NCI-H2196 (cell line): ENCODE measurements around the gene LETMD1.
"Not testable (repeated sequence)": the region's sequence is repeated elsewhere in the genome, so short reads cannot be mapped to it uniquely, and the experiment has no call there.

Source experiments
- DNase-seq: peaks from one replicate; lab custom pipeline; 2025; ENCODE audit not compliant: unreplicated experiment; lab: John Stamatoyannopoulos, UW

LETMD1 gene, protein sequence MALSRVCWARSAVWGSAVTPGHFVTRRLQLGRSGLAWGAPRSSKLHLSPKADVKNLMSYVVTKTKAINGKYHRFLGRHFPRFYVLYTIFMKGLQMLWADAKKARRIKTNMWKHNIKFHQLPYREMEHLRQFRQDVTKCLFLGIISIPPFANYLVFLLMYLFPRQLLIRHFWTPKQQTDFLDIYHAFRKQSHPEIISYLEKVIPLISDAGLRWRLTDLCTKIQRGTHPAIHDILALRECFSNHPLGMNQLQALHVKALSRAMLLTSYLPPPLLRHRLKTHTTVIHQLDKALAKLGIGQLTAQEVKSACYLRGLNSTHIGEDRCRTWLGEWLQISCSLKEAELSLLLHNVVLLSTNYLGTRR

GRCh38 chr12:51047655-51048540 lies at the start of gene LETMD1:
Gene LETMD1, plus strand, starts transcription at chr12:51048327. Its CDS starts 30 bp downstream, at chr12:51048357.
- DNase-seq = peak; percentile 96

DNA sequence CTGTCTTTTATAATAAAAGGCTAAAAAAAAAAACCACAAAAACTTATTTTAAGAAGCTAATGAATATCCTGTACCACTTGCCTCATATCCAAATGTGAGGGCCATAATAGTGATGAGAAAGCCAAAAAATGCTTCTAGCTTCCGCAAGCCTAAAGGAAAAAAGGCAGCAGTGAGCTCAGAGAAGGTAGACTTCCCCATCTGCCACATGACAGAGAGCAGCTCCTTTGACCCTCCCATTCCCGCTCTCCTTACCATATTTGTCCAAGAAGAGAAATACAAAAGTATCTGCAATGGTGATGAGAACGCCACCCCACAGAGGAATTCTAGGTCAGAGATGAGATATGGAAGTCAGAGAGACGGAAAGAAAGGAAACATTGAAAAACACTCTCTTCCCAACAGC lies 49.0 kb upstream of the LETMD1 start:
- no peak for DNase-seq

- no peak for DNase-seq
Observed at GRCh38 chr12:51000245-51000644, 47.9 kb upstream of the LETMD1 start.

DNA sequence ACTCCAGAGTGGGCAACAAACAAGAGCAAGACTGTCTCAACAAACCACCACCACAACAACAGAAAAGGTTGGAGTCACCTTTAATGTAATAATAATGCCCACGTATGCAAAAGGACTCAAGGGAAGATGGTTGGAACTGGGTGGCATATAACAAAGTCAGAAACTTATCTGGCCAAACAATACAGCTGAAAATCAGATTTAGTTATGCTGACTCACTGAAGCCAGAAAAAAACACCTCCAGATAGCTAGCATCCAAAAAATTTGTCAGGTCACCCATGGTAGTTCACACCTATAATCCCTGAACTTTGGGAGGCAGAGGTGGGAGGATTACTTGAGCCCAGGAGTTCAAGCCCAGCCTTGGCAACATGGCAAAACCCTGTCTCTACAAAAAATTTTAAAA lies 46.3 kb upstream of the LETMD1 start:
- no peak for DNase-seq

- DNase-seq = no peak
Observed at GRCh38 chr12:51004504-51004903, 43.6 kb upstream of the LETMD1 start.

DNA sequence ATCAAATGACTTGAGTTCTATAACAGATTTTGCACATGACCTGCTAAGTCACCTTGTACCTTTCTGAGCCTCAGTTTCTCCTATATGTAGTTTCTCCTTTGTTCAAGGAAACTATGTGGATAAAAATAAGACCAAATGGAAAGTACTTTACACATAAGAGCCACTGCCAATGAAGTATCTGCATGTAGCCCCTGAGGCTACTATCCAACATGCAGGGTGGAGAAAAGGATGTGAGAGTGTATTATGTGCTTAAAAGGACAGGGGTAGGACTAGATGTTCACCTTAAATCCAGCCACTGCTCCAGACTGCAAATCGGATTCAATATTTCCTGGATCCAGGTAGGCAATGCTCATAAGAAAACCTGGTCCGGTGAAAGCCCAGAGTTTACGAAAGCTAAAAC lies 43.1 kb upstream of the LETMD1 start:
- DNase-seq = no peak

- DNase-seq = peak; percentile 31
Observed at GRCh38 chr12:51005671-51006070, 42.5 kb upstream of the LETMD1 start.

GRCh38 chr12:51008329-51009055 lies 39.6 kb upstream of the LETMD1 start:
- no peak for DNase-seq

DNA sequence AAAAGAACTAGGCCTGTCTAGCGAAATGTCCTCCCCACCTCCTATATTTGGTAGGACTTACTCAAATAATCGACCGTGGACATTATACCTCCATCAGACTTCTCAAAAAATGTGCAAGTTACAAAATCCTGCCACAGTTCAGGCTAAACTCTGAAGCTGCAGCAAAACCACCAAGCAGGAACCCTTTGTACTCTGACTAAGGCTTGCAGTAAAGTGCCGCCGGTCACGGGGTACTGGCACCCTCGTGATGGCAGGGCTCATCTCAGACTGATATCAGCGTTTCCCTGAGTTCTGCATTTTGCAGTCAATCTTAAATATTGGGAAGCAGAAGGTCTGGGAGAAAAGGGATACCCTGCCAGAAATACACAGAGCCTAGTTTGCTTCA lies 39.1 kb upstream of the LETMD1 start:
- DNase-seq = no peak

GRCh38 chr12:51011955-51012354 lies 36.2 kb upstream of the LETMD1 start:
- DNase-seq = no peak

DNA sequence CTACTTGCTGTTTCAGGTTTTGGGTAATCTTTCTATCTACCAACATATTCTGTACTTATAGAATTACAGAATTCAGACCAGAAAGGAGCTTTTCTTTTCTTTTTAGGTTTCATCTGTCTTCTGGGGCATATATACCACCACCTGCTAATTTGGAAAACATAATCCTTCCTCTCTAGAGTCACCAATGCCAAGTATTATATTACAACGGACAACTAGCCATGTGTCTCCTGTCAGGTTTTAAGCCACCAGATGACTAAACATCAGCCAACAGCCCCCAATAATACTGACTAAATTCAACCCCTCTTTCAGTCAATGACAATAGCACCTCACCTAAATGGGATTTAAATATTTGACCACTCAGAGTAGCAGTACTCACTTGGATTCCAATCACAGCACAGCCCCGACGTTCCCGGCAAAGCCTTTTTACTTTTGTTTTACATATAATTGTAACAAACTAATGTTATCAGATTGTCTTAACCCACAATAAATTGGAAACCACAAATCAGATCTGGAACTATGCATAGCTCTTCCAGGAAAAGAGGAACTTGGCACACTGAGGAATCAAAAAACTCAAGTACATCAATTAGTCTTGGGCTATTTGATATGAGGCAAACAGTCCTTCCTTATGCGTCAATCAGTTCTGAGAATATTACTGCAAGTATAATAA lies 35.4 kb upstream of the LETMD1 start:
- DNase-seq = peak; percentile 26

DNA sequence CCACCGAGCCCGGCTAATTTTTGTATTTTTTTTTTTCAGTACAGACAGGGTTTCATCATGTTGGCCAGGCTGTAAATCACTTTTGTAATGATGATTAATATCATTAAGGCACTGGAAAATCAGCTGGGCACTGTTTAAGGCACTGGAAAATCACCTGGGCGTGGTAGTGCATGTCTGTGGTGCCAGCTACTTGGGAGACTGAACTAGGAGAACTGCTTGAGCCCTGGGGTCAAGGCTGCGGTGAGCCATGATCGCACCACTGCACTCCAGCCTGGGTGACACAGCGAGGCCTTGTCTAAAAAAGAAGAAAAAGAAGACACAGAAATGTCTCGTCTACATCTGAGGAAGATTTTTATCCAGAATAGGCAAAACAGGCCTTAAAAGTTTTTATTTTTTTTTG lies 34.7 kb upstream of the LETMD1 start:
- DNase-seq = no peak

DNA sequence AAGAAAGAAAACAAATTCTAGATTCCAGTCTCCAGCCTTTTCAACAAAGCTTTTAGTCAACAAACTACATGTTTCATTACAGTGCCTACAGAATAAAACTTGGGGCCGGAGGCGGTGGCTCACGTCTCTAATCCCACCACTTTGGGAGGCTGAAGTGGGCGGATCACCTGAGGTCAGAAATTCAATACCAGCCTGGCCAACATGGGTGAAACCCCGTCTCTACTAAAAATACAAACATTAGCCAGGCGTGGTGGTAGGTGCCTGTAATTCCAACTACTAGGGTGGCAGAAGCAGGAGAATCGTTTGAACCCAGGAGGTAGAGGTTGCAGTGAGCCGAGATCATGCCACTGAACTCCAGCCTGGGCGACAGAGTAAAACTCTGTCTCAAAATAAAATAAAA lies 33.7 kb upstream of the LETMD1 start:
- DNase-seq = not testable (repeated sequence)

GRCh38 chr12:51017452-51017851 lies 30.7 kb upstream of the LETMD1 start:
- DNase-seq = no peak

DNA sequence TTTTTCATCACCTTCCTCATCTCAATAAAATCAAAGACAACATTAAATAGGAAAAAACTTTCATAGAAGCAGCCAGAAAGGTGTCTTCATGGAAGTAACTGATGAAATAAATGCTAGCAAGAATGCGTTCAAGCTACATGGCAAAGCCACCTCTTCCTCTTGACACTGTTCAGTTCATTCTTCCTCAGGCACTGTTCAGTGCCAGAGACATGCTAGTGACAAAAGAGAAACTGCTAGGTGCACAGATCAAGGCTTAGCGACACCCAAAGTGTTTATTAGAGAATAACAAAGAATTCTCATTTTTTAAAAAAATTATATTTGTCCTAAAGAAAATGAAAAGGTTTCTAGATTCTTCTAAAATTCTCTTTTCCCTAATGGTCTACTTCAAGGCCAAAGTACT lies 29.2 kb upstream of the LETMD1 start:
- DNase-seq = no peak

DNA sequence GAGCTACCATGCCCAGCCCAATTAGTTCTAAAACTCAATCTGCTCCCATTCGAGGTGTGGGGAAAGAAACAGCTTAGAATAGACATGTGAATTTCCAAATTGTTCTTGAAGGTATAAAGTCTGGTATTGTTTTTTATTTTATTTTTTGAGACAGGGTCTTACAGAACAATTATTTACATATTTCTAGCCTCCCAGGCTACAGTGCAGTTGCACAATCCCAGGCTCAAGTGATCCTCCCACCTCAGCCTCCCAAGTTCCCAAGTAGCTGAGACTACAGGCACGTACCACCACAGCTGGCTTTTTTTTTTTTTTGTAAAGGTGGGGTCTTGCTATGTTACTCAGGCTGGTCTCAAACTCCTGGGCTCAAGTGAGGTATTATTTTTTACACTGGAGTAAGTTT lies 28.2 kb upstream of the LETMD1 start:
- no peak for DNase-seq

- no peak for DNase-seq
Observed at GRCh38 chr12:51020448-51021182, 27.5 kb upstream of the LETMD1 start.

DNA sequence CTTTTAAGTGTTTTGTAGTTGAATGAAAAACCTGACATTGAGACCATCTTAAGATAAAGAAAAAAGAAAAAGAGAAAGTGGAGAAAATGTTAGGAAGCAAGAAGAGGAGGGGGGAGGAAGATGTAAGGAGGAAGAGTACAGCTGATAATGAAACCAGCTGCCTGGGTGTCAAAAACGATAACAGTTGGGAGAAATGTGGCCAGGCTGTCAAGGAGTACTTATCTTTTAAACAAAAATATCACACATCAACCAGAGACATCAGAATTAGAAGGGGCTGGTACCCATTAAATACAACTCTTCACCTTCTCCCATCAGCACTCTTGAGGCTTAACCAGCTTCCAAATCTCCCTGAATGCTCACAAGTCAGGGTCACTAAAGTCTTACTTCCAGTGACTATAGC lies 26.4 kb upstream of the LETMD1 start:
- DNase-seq = no peak

DNA sequence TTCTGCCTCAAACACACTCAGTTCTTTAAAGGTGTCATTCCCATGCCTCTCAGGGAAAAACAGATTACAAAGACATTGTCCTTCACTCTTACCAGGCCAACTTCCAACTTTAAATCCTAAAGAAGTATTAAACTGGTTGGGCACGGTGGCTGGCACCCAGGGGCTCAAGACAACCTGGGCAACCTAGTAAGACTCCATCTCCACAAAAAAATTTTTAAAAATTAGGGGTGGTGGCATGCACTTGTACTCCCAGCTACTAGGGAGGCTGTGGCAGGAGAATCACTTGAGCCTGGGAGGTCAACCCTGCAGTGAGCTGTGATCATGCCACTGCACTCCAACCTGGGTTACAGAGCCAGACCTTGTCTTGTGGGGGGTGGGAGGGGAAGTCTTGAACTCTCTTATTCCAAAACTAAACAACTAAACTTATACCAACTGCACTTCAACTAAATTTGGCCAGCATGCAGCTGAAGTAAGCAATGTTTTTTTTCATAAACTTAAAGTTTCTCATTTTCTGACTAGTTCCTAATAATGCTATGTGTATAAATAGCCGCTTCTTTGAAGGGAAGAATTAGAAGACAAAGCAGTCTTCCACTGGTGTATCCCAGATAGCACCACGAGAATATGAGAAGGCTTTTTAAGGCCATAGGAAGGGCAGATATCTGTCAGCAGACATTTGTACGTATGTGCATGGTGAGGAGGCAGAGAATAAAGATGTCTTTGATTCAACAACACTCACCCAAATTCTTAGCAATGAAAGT lies 24.3 kb upstream of the LETMD1 start:
- no peak for DNase-seq
